Endothelial cell of umbilical vein (primary cell): Measurements from ENCODE around the gene TP53BP1. TPM values are rescaled to one million over a fixed set of nuclear protein-coding genes. Genes with fewer than 3 reads are reported as not detected.

Source experiments
- BruUV-seq: library from RNA; stranded (reverse); fragments of 400-500 nt; replicated peaks from 2 replicates; lab custom pipeline; 2021; lab: Mats Ljungman, UMichigan
- CTCF ChIA-PET: fragments of 300-600, 350-600 bp; sonication (Branson Sonifier 250); formaldehyde crosslinking; loops from one replicate; lab custom pipeline; 2021; ENCODE audit warnings: antibody characterized with exemption, inconsistent platforms; lab: Charles Lee
- POLR2A ChIA-PET: fragments of 300-600, 350-600 bp; sonication (Branson Sonifier 250); formaldehyde crosslinking; loops from one replicate; lab custom pipeline; 2021; ENCODE audit warnings: antibody characterized with exemption, inconsistent platforms; lab: Charles Lee
- DNase-seq: peaks from one replicate; pipeline ENCODE4 v3.0.0-alpha.2; 2011; ENCODE audit warnings: low read depth, low spot score
- FAIRE-seq: peaks from 2 replicates; lab custom pipeline; 2011; peaks lifted over from hg19 to GRCh38; lab: Jason Lieb, UNC
- H2AFZ ChIP-seq: 2 replicates; pipeline ENCODE4 v1.6.0; 2012; ENCODE audit warnings: low read depth, low read length, control low read depth, inconsistent platforms
- H3K27ac ChIP-seq: 2 replicates; pipeline ENCODE4 v1.5.1; 2011; ENCODE audit warnings: low read depth, mild to moderate bottlenecking, control low read depth, low read length, moderate library complexity; ENCODE audit not compliant: insufficient read depth
- H3K27me3 ChIP-seq, 2 experiments: 2 replicates each; pipeline versions ENCODE4 v1.6.0 to v1.6.1; 2011; ENCODE audit warnings: low read length in 2 of 2, mixed read lengths in 1 of 2; ENCODE audit not compliant: control insufficient read depth in 2 of 2, insufficient read depth in 2 of 2
- H3K36me3 ChIP-seq, 2 experiments: 2 replicates in 1 of 2; 3 replicates in 1 of 2; pipeline ENCODE4 v1.5.1; 2011; ENCODE audit warnings: low read length in 2 of 2, mild to moderate bottlenecking in 1 of 2, moderate library complexity in 1 of 2; ENCODE audit not compliant: control insufficient read depth in 2 of 2, insufficient read depth in 2 of 2; ENCODE audit errors: extremely low read depth in 1 of 2
- H3K4me1 ChIP-seq: 3 replicates; pipeline ENCODE4 v1.5.1; 2011; ENCODE audit warnings: mild to moderate bottlenecking, low read length; ENCODE audit not compliant: control insufficient read depth, insufficient read depth; ENCODE audit errors: extremely low read depth
- H3K4me2 ChIP-seq: 2 replicates; pipeline ENCODE4 v1.6.1; 2011; ENCODE audit warnings: low read length, control low read depth, mixed read lengths; ENCODE audit not compliant: insufficient read depth
- H3K4me3 ChIP-seq, 3 experiments: fragments of 200-600 bp in 1 of 3; sonication (generic), shearing (Covaris generic) in 1 of 3; replicated peaks in 1 of 3; 2 replicates each; pipeline ENCODE4 v1.5.1; 2011 to 2016; ENCODE audit warnings: control low read depth in 3 of 3, low read length in 3 of 3, mild to moderate bottlenecking in 2 of 3, inconsistent platforms in 1 of 3, low read depth in 1 of 3, moderate library complexity in 1 of 3; ENCODE audit not compliant: insufficient read depth in 1 of 3
- H3K79me2 ChIP-seq: 2 replicates; pipeline ENCODE4 v1.6.0; 2012; ENCODE audit warnings: low read length, inconsistent platforms; ENCODE audit not compliant: control insufficient read depth, insufficient read depth
- H3K9ac ChIP-seq: replicated peaks from 2 replicates; pipeline ENCODE3; 2011; ENCODE audit warnings: low read length, control low read depth; ENCODE audit not compliant: insufficient read depth; ENCODE audit errors: extremely low read depth
- H3K9me1 ChIP-seq: replicated peaks from 3 replicates; pipeline ENCODE4 v1.6.0; 2011; ENCODE audit warnings: mild to moderate bottlenecking, low read length; ENCODE audit not compliant: control insufficient read depth, insufficient read depth; ENCODE audit errors: extremely low read depth
- H3K9me3 ChIP-seq: replicated peaks from 2 replicates; pipeline ENCODE4 v1.5.1; 2012; ENCODE audit warnings: low read length, inconsistent platforms; ENCODE audit not compliant: control insufficient read depth, insufficient read depth
- H4K20me1 ChIP-seq: replicated peaks from 2 replicates; pipeline ENCODE3; 2011; ENCODE audit warnings: mild to moderate bottlenecking, low read length; ENCODE audit not compliant: control insufficient read depth, insufficient read depth; ENCODE audit errors: extremely low read depth
- EZH2 ChIP-seq: IDR thresholded peaks from 2 replicates; pipeline ENCODE4 v1.6.1; 2012; ENCODE audit warnings: borderline replicate concordance, low read depth, mild to moderate bottlenecking, moderate library complexity, low read length, inconsistent platforms; ENCODE audit not compliant: severe bottlenecking
- FOS ChIP-seq: IDR thresholded peaks from 2 replicates; pipeline ENCODE4 v1.6.1; 2011; ENCODE audit warnings: mild to moderate bottlenecking, low read length, moderate library complexity, borderline replicate concordance; ENCODE audit not compliant: insufficient read depth
- GATA2 ChIP-seq: IDR thresholded peaks from 2 replicates; pipeline ENCODE4 v1.7.0; 2011; ENCODE audit warnings: low read depth, mild to moderate bottlenecking, moderate library complexity, mixed read lengths, low read length; ENCODE audit not compliant: insufficient read length, insufficient read depth
- JUN ChIP-seq: IDR thresholded peaks from 2 replicates; pipeline ENCODE4 v1.6.1; 2011; ENCODE audit warnings: borderline replicate concordance, low read depth; ENCODE audit not compliant: insufficient read length, insufficient read depth
- MYC ChIP-seq: IDR thresholded peaks from one replicate; pipeline ENCODE4 v1.6.1; 2011; ENCODE audit warnings: mild to moderate bottlenecking, low read depth, low read length
- POLR2A ChIP-seq: IDR thresholded peaks from 2 replicates; pipeline ENCODE4 v1.6.1; 2012; ENCODE audit warnings: low read depth, mild to moderate bottlenecking, control low read depth, low read length
- POLR2AphosphoS5 ChIP-seq: IDR thresholded peaks from 2 replicates; pipeline ENCODE4 v1.6.1; 2012; ENCODE audit warnings: low read depth, mild to moderate bottlenecking, control low read depth, low read length, moderate library complexity; ENCODE audit not compliant: insufficient read depth
- dilution Hi-C: fragments of 300-500 bp; cut with MboI; formaldehyde crosslinking; loops from one replicate; pipeline ENCODE4 v1.15.0; 2019; ENCODE audit warnings: low sequenced_read_pairs; ENCODE audit not compliant: extremely low pct_ligation_motif_present
- intact Hi-C: fragments of 100-400 bp; cut with micrococcal nuclease; formaldehyde crosslinking; loops from one replicate; pipeline ENCODE4 v1.10.0; 2022
- polyA plus RNA-seq, 4 experiments: library from polyadenylated mRNA; depleted of rRNA in 3 of 4; stranded (reverse) in 3 of 4; unstranded in 1 of 4; fragments of >200 nt; gene quantifications; 2 replicates each; pipeline versions ENCODE4 v1.2.1 to v1.2.3, GENCODE V29; 2011 to 2012; ENCODE audit warnings: missing spikeins in 1 of 4
- total RNA-seq: library from RNA; stranded (reverse); gene quantifications from 2 replicates; pipeline ENCODE4 v1.2.3, GENCODE V29; 2021
- TF ChIP-seq, protein P1 (sequence below): IDR thresholded peaks from 2 replicates; pipeline ENCODE4 v1.6.1; 2011; ENCODE audit not compliant: insufficient read depth, insufficient read length
- TF ChIP-seq, protein P2 (sequence below), 2 donors: IDR thresholded peaks; 1 replicate in 1 of 2; 2 replicates in 1 of 2; pipeline ENCODE4 v1.5.1; 2011; ENCODE audit warnings: low read length in 2 of 2, mild to moderate bottlenecking in 2 of 2, moderate library complexity in 2 of 2, control low read depth in 1 of 2, inconsistent platforms in 1 of 2, low read depth in 1 of 2; ENCODE audit not compliant: insufficient read depth in 1 of 2; ENCODE audit errors: extremely low read depth in 1 of 2

TP53BP1 gene
- total and polyA plus RNA-seq, 2 donors (not counting 3 experiments of a cell fraction or from before 2014, with no cell fraction given), result 28.1 to 59.5 TPM

DNA sequence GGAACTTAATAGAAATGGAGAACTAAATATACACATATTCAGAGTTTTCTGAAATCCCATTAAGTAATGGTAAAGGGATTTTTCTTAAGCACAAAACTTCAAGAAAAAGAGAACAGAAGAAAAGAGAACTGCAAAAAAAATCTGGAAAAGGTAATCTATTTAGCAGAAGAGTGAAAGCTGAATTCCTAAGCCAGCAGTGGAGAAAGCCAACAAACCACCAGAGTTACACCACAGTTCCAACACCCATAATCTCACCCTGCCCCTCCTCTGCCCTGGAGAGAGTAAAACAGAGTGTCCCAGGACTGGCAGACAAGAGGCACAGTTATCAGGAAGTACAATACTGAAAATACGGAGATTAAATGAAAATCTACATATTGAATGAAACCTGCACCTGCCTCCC, 29.4 kb downstream of the TP53BP1 start:
- no TSS peak for BruUV-seq
- intact Hi-C loops, result no loop called here

More for the DNA sequence above, 29.4 kb downstream of the TP53BP1 start:
- Histone ChIP-seq H3K4me3 (no peak overlapping the region), H3K9ac (no peak overlapping the region), H3K4me2 (no peak overlapping the region), H3K79me2 (no peaks in the 10 kb centered on the region), H3K4me1 (no peaks in the 10 kb centered on the region), H2AFZ (no peak overlapping the region), H4K20me1 (no peaks in the 10 kb centered on the region), H3K27me3 (no peaks in the 10 kb centered on the region), H3K27ac (no peak overlapping the region), H3K36me3 (peaks cover 4 to 13% of the 10 kb centered on the region in 2 experiments), H3K9me1 (no peaks in the 10 kb centered on the region), H3K9me3 (no peaks in the 10 kb centered on the region)
- dilution Hi-C loops, result no loop called here
- POLR2A ChIA-PET, result no interaction called here
- TF ChIP-seq, protein P1, sequence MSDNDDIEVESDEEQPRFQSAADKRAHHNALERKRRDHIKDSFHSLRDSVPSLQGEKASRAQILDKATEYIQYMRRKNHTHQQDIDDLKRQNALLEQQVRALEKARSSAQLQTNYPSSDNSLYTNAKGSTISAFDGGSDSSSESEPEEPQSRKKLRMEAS, result no peak
- TF ChIP-seq, protein P2, sequence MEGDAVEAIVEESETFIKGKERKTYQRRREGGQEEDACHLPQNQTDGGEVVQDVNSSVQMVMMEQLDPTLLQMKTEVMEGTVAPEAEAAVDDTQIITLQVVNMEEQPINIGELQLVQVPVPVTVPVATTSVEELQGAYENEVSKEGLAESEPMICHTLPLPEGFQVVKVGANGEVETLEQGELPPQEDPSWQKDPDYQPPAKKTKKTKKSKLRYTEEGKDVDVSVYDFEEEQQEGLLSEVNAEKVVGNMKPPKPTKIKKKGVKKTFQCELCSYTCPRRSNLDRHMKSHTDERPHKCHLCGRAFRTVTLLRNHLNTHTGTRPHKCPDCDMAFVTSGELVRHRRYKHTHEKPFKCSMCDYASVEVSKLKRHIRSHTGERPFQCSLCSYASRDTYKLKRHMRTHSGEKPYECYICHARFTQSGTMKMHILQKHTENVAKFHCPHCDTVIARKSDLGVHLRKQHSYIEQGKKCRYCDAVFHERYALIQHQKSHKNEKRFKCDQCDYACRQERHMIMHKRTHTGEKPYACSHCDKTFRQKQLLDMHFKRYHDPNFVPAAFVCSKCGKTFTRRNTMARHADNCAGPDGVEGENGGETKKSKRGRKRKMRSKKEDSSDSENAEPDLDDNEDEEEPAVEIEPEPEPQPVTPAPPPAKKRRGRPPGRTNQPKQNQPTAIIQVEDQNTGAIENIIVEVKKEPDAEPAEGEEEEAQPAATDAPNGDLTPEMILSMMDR (IDR thresholded peaks at IDR 0.05; ENCODE audit: extremely low read depth in 1 of 2, insufficient read depth in 1 of 2, low read depth in 1 of 2, low read length in 2 of 2), result no peak
- TF ChIP-seq MYC (no peak), GATA2 (no peak), JUN (no peak), FOS (no peak), POLR2A (no peak), EZH2 (no peak), POLR2AphosphoS5 (no peak)
- CTCF ChIA-PET, result no interaction called here
- FAIRE-seq (no peak), DNase-seq (no peak)
